HEK293 (cell line): ENCODE data around the gene FOXF1.

Source experiments
- CTCF ChIA-PET: fragments of 350-600 bp; formaldehyde crosslinking; extraction: SDS; loops from one replicate; lab custom pipeline; 2021; ENCODE audit warnings: antibody characterized with exemption; lab: Yijun Ruan, JAX
- POLR2A ChIA-PET: fragments of 300-600 bp; formaldehyde crosslinking; extraction: SDS; loops from one replicate; lab custom pipeline; 2020; ENCODE audit warnings: antibody characterized with exemption, inconsistent platforms; lab: Yijun Ruan, JAX
- H3K27ac ChIP-seq: fragments of 200-500 bp; sonication (Bioruptor generic); 2 replicates; pipeline ENCODE4 v1.5.1; 2014; ENCODE audit warnings: low read depth, low read length, control low read depth, inconsistent platforms; ENCODE audit errors: extremely low read depth
- H3K36me3 ChIP-seq, 2 experiments: fragments of 200-500 bp in 1 of 2; sonication (Bioruptor generic) in 1 of 2; 1 replicate in 1 of 2; 2 replicates in 1 of 2; pipeline ENCODE4 v1.5.1; 2014 to 2017; ENCODE audit warnings: inconsistent platforms in 2 of 2, low read length in 2 of 2; ENCODE audit not compliant: control insufficient read depth in 2 of 2, insufficient read depth in 1 of 2
- H3K4me1 ChIP-seq: fragments of 200-500 bp; sonication (Bioruptor generic); 2 replicates; pipeline ENCODE4 v1.5.1; 2014; ENCODE audit warnings: mild to moderate bottlenecking, low read length, inconsistent platforms; ENCODE audit not compliant: control insufficient read depth, insufficient read depth
- H3K4me3 ChIP-seq: 2 replicates; pipeline ENCODE4 v1.5.1; 2011; ENCODE audit warnings: low read depth, mild to moderate bottlenecking, control low read depth, low read length, moderate library complexity
- H3K9me3 ChIP-seq: fragments of 200-500 bp; sonication (Bioruptor generic); 2 replicates; pipeline ENCODE4 v1.5.1; 2014; ENCODE audit warnings: low read depth, low read length, inconsistent platforms; ENCODE audit not compliant: control insufficient read depth, insufficient read depth
- GLIS1 ChIP-seq: fragments of 450-650 bp; formaldehyde crosslinking; IDR thresholded peaks from 2 replicates; pipeline ENCODE4 v1.5.1; 2016; ENCODE audit warnings: missing biosample characterization, missing genetic modification characterization
- MZF1 ChIP-seq: fragments of 450-650 bp; formaldehyde crosslinking; IDR thresholded peaks from 2 replicates; pipeline ENCODE4 v1.5.1; 2017; ENCODE audit warnings: missing biosample characterization, missing genetic modification characterization, borderline replicate concordance
- SP3 ChIP-seq: fragments of 450-650 bp; formaldehyde crosslinking; IDR thresholded peaks from 2 replicates; pipeline ENCODE4 v1.5.1; 2016; ENCODE audit warnings: missing biosample characterization, missing genetic modification characterization
- ZFP3 ChIP-seq: fragments of 450-650 bp; formaldehyde crosslinking; IDR thresholded peaks from 2 replicates; pipeline ENCODE4 v1.5.1; 2016; ENCODE audit warnings: low read depth, missing biosample characterization, missing genetic modification characterization
- ZFP37 ChIP-seq: fragments of 450-650 bp; formaldehyde crosslinking; IDR thresholded peaks from 2 replicates; pipeline ENCODE4 v1.5.1; 2016; ENCODE audit warnings: missing biosample characterization, missing genetic modification characterization
- ZNF18 ChIP-seq: fragments of 450-650 bp; formaldehyde crosslinking; IDR thresholded peaks from 2 replicates; pipeline ENCODE4 v1.5.1; 2016; ENCODE audit warnings: missing biosample characterization, missing genetic modification characterization
- ZNF423 ChIP-seq: fragments of 450-650 bp; formaldehyde crosslinking; IDR thresholded peaks from 2 replicates; pipeline ENCODE4 v1.5.1; 2016; ENCODE audit warnings: missing biosample characterization, missing genetic modification characterization
- ZNF510 ChIP-seq: fragments of 450-650 bp; formaldehyde crosslinking; IDR thresholded peaks from 2 replicates; pipeline ENCODE4 v1.5.1; 2018; ENCODE audit warnings: mild to moderate bottlenecking, missing genetic modification characterization, missing biosample characterization; ENCODE audit not compliant: insufficient replicate concordance
- ZNF555 ChIP-seq: fragments of 450-650 bp; formaldehyde crosslinking; conservative IDR thresholded peaks from 2 replicates; pipeline ENCODE4 v1.5.1; 2017; ENCODE audit warnings: missing biosample characterization, mild to moderate bottlenecking, missing genetic modification characterization, inconsistent platforms
- ZNF621 ChIP-seq: fragments of 450-650 bp; formaldehyde crosslinking; IDR thresholded peaks from 2 replicates; pipeline ENCODE4 v1.5.1; 2017; ENCODE audit warnings: missing biosample characterization, missing genetic modification characterization
- ZNF639 ChIP-seq: fragments of 450-650 bp; formaldehyde crosslinking; IDR thresholded peaks from 2 replicates; pipeline ENCODE4 v1.5.1; 2016; ENCODE audit warnings: missing biosample characterization, missing genetic modification characterization
- ZNF707 ChIP-seq: fragments of 450-650 bp; formaldehyde crosslinking; IDR thresholded peaks from 2 replicates; pipeline ENCODE4 v1.5.1; 2016; ENCODE audit warnings: missing biosample characterization, missing genetic modification characterization
- ZNF777 ChIP-seq: fragments of 450-650 bp; formaldehyde crosslinking; IDR thresholded peaks from 2 replicates; pipeline ENCODE4 v1.5.1; 2017; ENCODE audit warnings: missing biosample characterization, missing genetic modification characterization, borderline replicate concordance
- ZNF791 ChIP-seq: fragments of 450-650 bp; formaldehyde crosslinking; IDR thresholded peaks from 2 replicates; pipeline ENCODE4 v1.5.1; 2016; ENCODE audit warnings: missing biosample characterization, missing genetic modification characterization
- ZNF792 ChIP-seq: fragments of 450-650 bp; formaldehyde crosslinking; IDR thresholded peaks from 2 replicates; pipeline ENCODE4 v1.5.1; 2016; ENCODE audit warnings: missing biosample characterization, missing genetic modification characterization
- ZNF830 ChIP-seq: fragments of 450-650 bp; IDR thresholded peaks from 2 replicates; pipeline ENCODE4 v1.5.0; 2018; ENCODE audit warnings: missing biosample characterization, missing genetic modification characterization, low read depth, mild to moderate bottlenecking, moderate library complexity
- ZNF843 ChIP-seq: fragments of 450-650 bp; formaldehyde crosslinking; IDR thresholded peaks from 2 replicates; pipeline ENCODE4 v1.5.1; 2016; ENCODE audit warnings: missing biosample characterization, missing genetic modification characterization
- ZSCAN16 ChIP-seq: fragments of 450-650 bp; formaldehyde crosslinking; IDR thresholded peaks from 2 replicates; pipeline ENCODE4 v1.5.1; 2016; ENCODE audit warnings: missing biosample characterization, missing genetic modification characterization
- ZSCAN23 ChIP-seq: fragments of 450-650 bp; formaldehyde crosslinking; IDR thresholded peaks from 2 replicates; pipeline ENCODE4 v1.5.1; 2016; ENCODE audit warnings: missing biosample characterization, missing genetic modification characterization
- TF ChIP-seq, protein P1 (sequence below): fragments of 450-650 bp; formaldehyde crosslinking; IDR thresholded peaks from 2 replicates; pipeline ENCODE4 v1.5.1; 2016; ENCODE audit warnings: missing biosample characterization, missing genetic modification characterization, low read depth
- TF ChIP-seq, protein P2 (sequence below): fragments of 450-650 bp; formaldehyde crosslinking; IDR thresholded peaks from 2 replicates; pipeline ENCODE4 v1.5.1; 2017; ENCODE audit warnings: missing biosample characterization, missing genetic modification characterization
- TF ChIP-seq, protein P3 (sequence below): fragments of 450-650 bp; formaldehyde crosslinking; IDR thresholded peaks from 2 replicates; pipeline ENCODE4 v1.5.1; 2016; ENCODE audit warnings: missing biosample characterization, missing genetic modification characterization
- TF ChIP-seq, protein P4 (sequence below): fragments of 450-650 bp; formaldehyde crosslinking; IDR thresholded peaks from 2 replicates; pipeline ENCODE4 v1.5.1; 2016; ENCODE audit warnings: missing biosample characterization, missing genetic modification characterization

FOXF1 gene

DNA sequence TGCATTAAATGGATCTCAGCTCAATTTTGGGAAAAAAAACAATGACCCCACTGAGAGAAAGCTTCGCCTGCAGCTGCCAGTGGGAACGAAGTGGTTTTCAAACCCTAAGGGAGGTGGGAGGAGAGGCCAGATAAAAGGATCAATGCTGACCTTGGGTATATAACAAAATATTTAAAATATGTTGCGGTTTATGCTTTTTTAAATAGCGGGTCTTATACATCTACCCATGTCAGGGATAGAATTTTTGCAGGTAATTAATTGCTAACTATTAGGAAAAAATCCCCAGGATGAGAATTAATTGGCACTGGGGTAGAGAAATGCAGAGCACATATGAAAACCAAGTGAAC lies 10.9 kb upstream of the FOXF1 start:
- Histone ChIP-seq H3K4me3 (no peak overlapping the region), H3K27ac (no peak overlapping the region), H3K4me1 (no peaks in the 10 kb centered on the region), H3K36me3 (no peaks in the 10 kb centered on the region), H3K9me3 (no peaks in the 10 kb centered on the region)
- TF ChIP-seq, protein P1, sequence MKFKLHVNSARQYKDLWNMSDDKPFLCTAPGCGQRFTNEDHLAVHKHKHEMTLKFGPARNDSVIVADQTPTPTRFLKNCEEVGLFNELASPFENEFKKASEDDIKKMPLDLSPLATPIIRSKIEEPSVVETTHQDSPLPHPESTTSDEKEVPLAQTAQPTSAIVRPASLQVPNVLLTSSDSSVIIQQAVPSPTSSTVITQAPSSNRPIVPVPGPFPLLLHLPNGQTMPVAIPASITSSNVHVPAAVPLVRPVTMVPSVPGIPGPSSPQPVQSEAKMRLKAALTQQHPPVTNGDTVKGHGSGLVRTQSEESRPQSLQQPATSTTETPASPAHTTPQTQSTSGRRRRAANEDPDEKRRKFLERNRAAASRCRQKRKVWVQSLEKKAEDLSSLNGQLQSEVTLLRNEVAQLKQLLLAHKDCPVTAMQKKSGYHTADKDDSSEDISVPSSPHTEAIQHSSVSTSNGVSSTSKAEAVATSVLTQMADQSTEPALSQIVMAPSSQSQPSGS: no peak
- TF ChIP-seq ZNF777 (tag by site-specific recombination) (no peak), ZNF423 (tag by site-specific recombination) (no peak), ZNF510 (tag by site-specific recombination) (no peak), SP3 (tag by site-specific recombination) (no peak), ZNF707 (no peak), ZFP37 (tag by site-specific recombination) (no peak), ZSCAN23 (no peak), ZNF18 (tag by site-specific recombination) (no peak), ZNF791 (tag by site-specific recombination) (no peak), ZNF792 (tag by site-specific recombination) (no peak), ZNF843 (tag by site-specific recombination) (no peak)
- TF ChIP-seq, protein P2, sequence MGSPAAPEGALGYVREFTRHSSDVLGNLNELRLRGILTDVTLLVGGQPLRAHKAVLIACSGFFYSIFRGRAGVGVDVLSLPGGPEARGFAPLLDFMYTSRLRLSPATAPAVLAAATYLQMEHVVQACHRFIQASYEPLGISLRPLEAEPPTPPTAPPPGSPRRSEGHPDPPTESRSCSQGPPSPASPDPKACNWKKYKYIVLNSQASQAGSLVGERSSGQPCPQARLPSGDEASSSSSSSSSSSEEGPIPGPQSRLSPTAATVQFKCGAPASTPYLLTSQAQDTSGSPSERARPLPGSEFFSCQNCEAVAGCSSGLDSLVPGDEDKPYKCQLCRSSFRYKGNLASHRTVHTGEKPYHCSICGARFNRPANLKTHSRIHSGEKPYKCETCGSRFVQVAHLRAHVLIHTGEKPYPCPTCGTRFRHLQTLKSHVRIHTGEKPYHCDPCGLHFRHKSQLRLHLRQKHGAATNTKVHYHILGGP (tag by site-specific recombination): no peak
- TF ChIP-seq, protein P3, sequence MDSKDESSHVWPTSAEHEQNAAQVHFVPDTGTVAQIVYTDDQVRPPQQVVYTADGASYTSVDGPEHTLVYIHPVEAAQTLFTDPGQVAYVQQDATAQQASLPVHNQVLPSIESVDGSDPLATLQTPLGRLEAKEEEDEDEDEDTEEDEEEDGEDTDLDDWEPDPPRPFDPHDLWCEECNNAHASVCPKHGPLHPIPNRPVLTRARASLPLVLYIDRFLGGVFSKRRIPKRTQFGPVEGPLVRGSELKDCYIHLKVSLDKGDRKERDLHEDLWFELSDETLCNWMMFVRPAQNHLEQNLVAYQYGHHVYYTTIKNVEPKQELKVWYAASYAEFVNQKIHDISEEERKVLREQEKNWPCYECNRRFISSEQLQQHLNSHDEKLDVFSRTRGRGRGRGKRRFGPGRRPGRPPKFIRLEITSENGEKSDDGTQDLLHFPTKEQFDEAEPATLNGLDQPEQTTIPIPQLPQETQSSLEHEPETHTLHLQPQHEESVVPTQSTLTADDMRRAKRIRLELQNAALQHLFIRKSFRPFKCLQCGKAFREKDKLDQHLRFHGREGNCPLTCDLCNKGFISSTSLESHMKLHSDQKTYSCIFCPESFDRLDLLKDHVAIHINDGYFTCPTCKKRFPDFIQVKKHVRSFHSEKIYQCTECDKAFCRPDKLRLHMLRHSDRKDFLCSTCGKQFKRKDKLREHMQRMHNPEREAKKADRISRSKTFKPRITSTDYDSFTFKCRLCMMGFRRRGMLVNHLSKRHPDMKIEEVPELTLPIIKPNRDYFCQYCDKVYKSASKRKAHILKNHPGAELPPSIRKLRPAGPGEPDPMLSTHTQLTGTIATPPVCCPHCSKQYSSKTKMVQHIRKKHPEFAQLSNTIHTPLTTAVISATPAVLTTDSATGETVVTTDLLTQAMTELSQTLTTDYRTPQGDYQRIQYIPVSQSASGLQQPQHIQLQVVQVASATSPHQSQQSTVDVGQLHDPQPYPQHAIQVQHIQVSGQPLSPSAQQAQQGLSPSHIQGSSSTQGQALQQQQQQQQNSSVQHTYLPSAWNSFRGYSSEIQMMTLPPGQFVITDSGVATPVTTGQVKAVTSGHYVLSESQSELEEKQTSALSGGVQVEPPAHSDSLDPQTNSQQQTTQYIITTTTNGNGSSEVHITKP (tag by site-specific recombination): no peak
- TF ChIP-seq, protein P4, sequence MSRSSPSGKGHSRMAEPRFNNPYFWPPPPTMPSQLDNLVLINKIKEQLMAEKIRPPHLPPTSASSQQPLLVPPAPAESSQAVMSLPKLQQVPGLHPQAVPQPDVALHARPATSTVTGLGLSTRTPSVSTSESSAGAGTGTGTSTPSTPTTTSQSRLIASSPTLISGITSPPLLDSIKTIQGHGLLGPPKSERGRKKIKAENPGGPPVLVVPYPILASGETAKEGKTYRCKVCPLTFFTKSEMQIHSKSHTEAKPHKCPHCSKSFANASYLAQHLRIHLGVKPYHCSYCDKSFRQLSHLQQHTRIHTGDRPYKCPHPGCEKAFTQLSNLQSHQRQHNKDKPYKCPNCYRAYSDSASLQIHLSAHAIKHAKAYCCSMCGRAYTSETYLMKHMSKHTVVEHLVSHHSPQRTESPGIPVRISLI (tag by site-specific recombination): no peak
- POLR2A ChIA-PET: no interaction called here
- CTCF ChIA-PET: no interaction called here

DNA sequence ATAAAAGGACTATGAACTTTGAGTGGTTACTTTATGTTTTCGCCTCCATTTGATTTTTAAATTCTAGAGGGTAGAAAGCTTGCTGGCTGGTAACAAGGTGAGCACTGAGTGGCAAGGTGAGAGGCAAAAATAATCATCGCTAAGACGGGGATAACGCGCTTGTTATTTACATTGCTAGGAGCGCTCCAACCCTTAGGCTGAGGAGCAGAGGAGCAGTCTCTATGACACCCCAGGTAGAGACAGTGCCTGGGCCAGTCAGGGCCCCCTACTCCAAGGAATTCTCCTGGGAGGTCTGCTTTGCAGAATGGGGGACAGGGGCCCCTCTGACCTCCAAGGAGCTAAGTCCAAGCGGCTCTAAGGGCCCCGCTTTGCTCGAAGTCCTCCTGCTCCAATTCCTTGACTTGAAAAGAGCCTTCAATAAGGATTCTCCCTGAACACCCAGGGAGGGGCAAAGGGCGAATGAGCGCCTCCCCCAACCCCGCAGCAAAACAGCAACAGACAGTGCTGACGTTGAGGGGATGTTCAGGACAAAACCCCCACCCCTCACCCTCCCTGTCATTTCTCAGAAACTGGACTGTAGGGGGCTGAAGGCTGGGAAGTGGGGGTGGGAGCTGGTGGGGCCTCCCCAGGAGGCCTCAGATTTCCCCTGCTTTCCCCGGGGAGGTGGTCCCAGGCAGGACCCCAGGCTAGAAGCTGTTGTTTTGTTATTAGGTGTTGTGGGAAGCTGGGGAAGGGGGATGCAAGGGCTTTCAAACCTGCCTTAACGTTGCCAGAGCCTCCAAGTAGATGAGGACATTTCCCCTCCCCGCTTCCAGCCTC lies 10.2 kb upstream of the FOXF1 start:
- CTCF ChIA-PET: interaction anchor here (0.7 to 1.2 kb wide), 2 partner anchors 16 to 17 kb away, joined by 3 read pairs; no protein-coding TSS in a partner anchor
- TF ChIP-seq ZSCAN16 (tag by site-specific recombination) (no peak), ZNF621 (tag by site-specific recombination) (no peak), ZNF830 (tag by site-specific recombination) (no peak), MZF1 (no peak), ZNF639 (tag by site-specific recombination) (no peak), GLIS1 (tag by site-specific recombination) (no peak), ZNF555 (tag by site-specific recombination) (no peak), ZFP3 (tag by site-specific recombination) (no peak)

More for the DNA sequence above, 10.2 kb upstream of the FOXF1 start:
- Histone ChIP-seq H3K4me1 (no peaks in the 10 kb centered on the region), H3K4me3 (no peak overlapping the region), H3K36me3 (no peaks in the 10 kb centered on the region), H3K27ac (no peak overlapping the region), H3K9me3 (no peaks in the 10 kb centered on the region)
- POLR2A ChIA-PET: no interaction called here
